Endothelial cell of umbilical vein (primary cell): ENCODE results near the gene GAB2. TPM values are rescaled to one million over a fixed set of nuclear protein-coding genes. Genes with fewer than 3 reads are reported as not detected.

Source experiments
- BruUV-seq: library from RNA; stranded (reverse); fragments of 400-500 nt; replicated peaks from 2 replicates; lab custom pipeline; 2021; lab: Mats Ljungman, UMichigan
- CTCF ChIA-PET: fragments of 300-600, 350-600 bp; sonication (Branson Sonifier 250); formaldehyde crosslinking; loops from one replicate; lab custom pipeline; 2021; ENCODE audit warnings: antibody characterized with exemption, inconsistent platforms; lab: Charles Lee
- POLR2A ChIA-PET: fragments of 300-600, 350-600 bp; sonication (Branson Sonifier 250); formaldehyde crosslinking; loops from one replicate; lab custom pipeline; 2021; ENCODE audit warnings: antibody characterized with exemption, inconsistent platforms; lab: Charles Lee
- DNase-seq: peaks from one replicate; pipeline ENCODE4 v3.0.0-alpha.2; 2011; ENCODE audit warnings: low read depth, low spot score
- FAIRE-seq: peaks from 2 replicates; lab custom pipeline; 2011; peaks lifted over from hg19 to GRCh38; lab: Jason Lieb, UNC
- H2AFZ ChIP-seq: 2 replicates; pipeline ENCODE4 v1.6.0; 2012; ENCODE audit warnings: low read depth, low read length, control low read depth, inconsistent platforms
- H3K27ac ChIP-seq: 2 replicates; pipeline ENCODE4 v1.5.1; 2011; ENCODE audit warnings: low read depth, mild to moderate bottlenecking, control low read depth, low read length, moderate library complexity; ENCODE audit not compliant: insufficient read depth
- H3K27me3 ChIP-seq, 2 experiments: 2 replicates each; pipeline versions ENCODE4 v1.6.0 to v1.6.1; 2011; ENCODE audit warnings: low read length in 2 of 2, mixed read lengths in 1 of 2; ENCODE audit not compliant: control insufficient read depth in 2 of 2, insufficient read depth in 2 of 2
- H3K36me3 ChIP-seq, 2 experiments: 2 replicates in 1 of 2; 3 replicates in 1 of 2; pipeline ENCODE4 v1.5.1; 2011; ENCODE audit warnings: low read length in 2 of 2, mild to moderate bottlenecking in 1 of 2, moderate library complexity in 1 of 2; ENCODE audit not compliant: control insufficient read depth in 2 of 2, insufficient read depth in 2 of 2; ENCODE audit errors: extremely low read depth in 1 of 2
- H3K4me1 ChIP-seq: 3 replicates; pipeline ENCODE4 v1.5.1; 2011; ENCODE audit warnings: mild to moderate bottlenecking, low read length; ENCODE audit not compliant: control insufficient read depth, insufficient read depth; ENCODE audit errors: extremely low read depth
- H3K4me2 ChIP-seq: 2 replicates; pipeline ENCODE4 v1.6.1; 2011; ENCODE audit warnings: low read length, control low read depth, mixed read lengths; ENCODE audit not compliant: insufficient read depth
- H3K4me3 ChIP-seq, 3 experiments: fragments of 200-600 bp in 1 of 3; sonication (generic), shearing (Covaris generic) in 1 of 3; replicated peaks in 1 of 3; 2 replicates each; pipeline ENCODE4 v1.5.1; 2011 to 2016; ENCODE audit warnings: control low read depth in 3 of 3, low read length in 3 of 3, mild to moderate bottlenecking in 2 of 3, inconsistent platforms in 1 of 3, low read depth in 1 of 3, moderate library complexity in 1 of 3; ENCODE audit not compliant: insufficient read depth in 1 of 3
- H3K79me2 ChIP-seq: 2 replicates; pipeline ENCODE4 v1.6.0; 2012; ENCODE audit warnings: low read length, inconsistent platforms; ENCODE audit not compliant: control insufficient read depth, insufficient read depth
- H3K9ac ChIP-seq: replicated peaks from 2 replicates; pipeline ENCODE3; 2011; ENCODE audit warnings: low read length, control low read depth; ENCODE audit not compliant: insufficient read depth; ENCODE audit errors: extremely low read depth
- H3K9me1 ChIP-seq: replicated peaks from 3 replicates; pipeline ENCODE4 v1.6.0; 2011; ENCODE audit warnings: mild to moderate bottlenecking, low read length; ENCODE audit not compliant: control insufficient read depth, insufficient read depth; ENCODE audit errors: extremely low read depth
- H3K9me3 ChIP-seq: replicated peaks from 2 replicates; pipeline ENCODE4 v1.5.1; 2012; ENCODE audit warnings: low read length, inconsistent platforms; ENCODE audit not compliant: control insufficient read depth, insufficient read depth
- H4K20me1 ChIP-seq: replicated peaks from 2 replicates; pipeline ENCODE3; 2011; ENCODE audit warnings: mild to moderate bottlenecking, low read length; ENCODE audit not compliant: control insufficient read depth, insufficient read depth; ENCODE audit errors: extremely low read depth
- CTCF ChIP-seq, 2 donors: IDR thresholded peaks; 1 replicate in 1 of 2; 2 replicates in 1 of 2; pipeline ENCODE4 v1.5.1; 2011; ENCODE audit warnings: low read length in 2 of 2, mild to moderate bottlenecking in 2 of 2, moderate library complexity in 2 of 2, control low read depth in 1 of 2, inconsistent platforms in 1 of 2, low read depth in 1 of 2; ENCODE audit not compliant: insufficient read depth in 1 of 2; ENCODE audit errors: extremely low read depth in 1 of 2
- EZH2 ChIP-seq: IDR thresholded peaks from 2 replicates; pipeline ENCODE4 v1.6.1; 2012; ENCODE audit warnings: borderline replicate concordance, low read depth, mild to moderate bottlenecking, moderate library complexity, low read length, inconsistent platforms; ENCODE audit not compliant: severe bottlenecking
- FOS ChIP-seq: IDR thresholded peaks from 2 replicates; pipeline ENCODE4 v1.6.1; 2011; ENCODE audit warnings: mild to moderate bottlenecking, low read length, moderate library complexity, borderline replicate concordance; ENCODE audit not compliant: insufficient read depth
- GATA2 ChIP-seq: IDR thresholded peaks from 2 replicates; pipeline ENCODE4 v1.7.0; 2011; ENCODE audit warnings: low read depth, mild to moderate bottlenecking, moderate library complexity, mixed read lengths, low read length; ENCODE audit not compliant: insufficient read length, insufficient read depth
- JUN ChIP-seq: IDR thresholded peaks from 2 replicates; pipeline ENCODE4 v1.6.1; 2011; ENCODE audit warnings: borderline replicate concordance, low read depth; ENCODE audit not compliant: insufficient read length, insufficient read depth
- MYC ChIP-seq: IDR thresholded peaks from one replicate; pipeline ENCODE4 v1.6.1; 2011; ENCODE audit warnings: mild to moderate bottlenecking, low read depth, low read length
- POLR2A ChIP-seq: IDR thresholded peaks from 2 replicates; pipeline ENCODE4 v1.6.1; 2012; ENCODE audit warnings: low read depth, mild to moderate bottlenecking, control low read depth, low read length
- POLR2AphosphoS5 ChIP-seq: IDR thresholded peaks from 2 replicates; pipeline ENCODE4 v1.6.1; 2012; ENCODE audit warnings: low read depth, mild to moderate bottlenecking, control low read depth, low read length, moderate library complexity; ENCODE audit not compliant: insufficient read depth
- dilution Hi-C: fragments of 300-500 bp; cut with MboI; formaldehyde crosslinking; loops from one replicate; pipeline ENCODE4 v1.15.0; 2019; ENCODE audit warnings: low sequenced_read_pairs; ENCODE audit not compliant: extremely low pct_ligation_motif_present
- intact Hi-C: fragments of 100-400 bp; cut with micrococcal nuclease; formaldehyde crosslinking; loops from one replicate; pipeline ENCODE4 v1.10.0; 2022
- polyA plus RNA-seq, 4 experiments: library from polyadenylated mRNA; depleted of rRNA in 3 of 4; stranded (reverse) in 3 of 4; unstranded in 1 of 4; fragments of >200 nt; gene quantifications; 2 replicates each; pipeline versions ENCODE4 v1.2.1 to v1.2.3, GENCODE V29; 2011 to 2012; ENCODE audit warnings: missing spikeins in 1 of 4
- total RNA-seq: library from RNA; stranded (reverse); gene quantifications from 2 replicates; pipeline ENCODE4 v1.2.3, GENCODE V29; 2021
- TF ChIP-seq, protein P1 (sequence below): IDR thresholded peaks from 2 replicates; pipeline ENCODE4 v1.6.1; 2011; ENCODE audit not compliant: insufficient read depth, insufficient read length

The GAB2 gene
- total and polyA plus RNA-seq, 2 donors (not counting 3 experiments of a cell fraction or from before 2014, with no cell fraction given): 19.6 to 39.6 TPM

DNA sequence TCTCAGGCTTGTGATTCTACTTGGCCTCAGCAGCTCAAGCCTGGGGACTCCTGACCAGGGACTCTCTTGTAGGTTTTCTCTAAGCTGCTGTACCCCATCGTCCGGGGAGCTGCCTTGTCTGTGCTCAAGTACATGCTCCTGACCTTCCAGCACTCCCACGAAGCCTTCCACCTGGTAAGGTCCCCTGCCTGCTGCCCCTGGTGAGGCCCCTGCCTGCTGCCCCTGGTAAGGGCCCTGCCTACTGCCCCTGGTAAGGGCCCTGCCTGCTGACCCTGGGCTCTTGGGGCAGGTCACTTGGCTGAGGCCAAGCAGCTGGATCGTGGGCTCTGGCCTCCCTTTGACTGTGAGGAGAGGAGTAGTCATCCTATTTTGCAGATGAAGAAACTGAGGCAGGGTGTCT is 217.6 kb downstream of the GAB2 start:
- FAIRE-seq (no peak), DNase-seq (no peak)
- intact Hi-C loops: no loop called here
- H2AFZ ChIP-seq: no peak overlapping the region
- TF ChIP-seq POLR2AphosphoS5: no peak
- TF ChIP-seq CTCF (IDR thresholded peaks at IDR 0.05; ENCODE audit: extremely low read depth in 1 of 2, insufficient read depth in 1 of 2, low read depth in 1 of 2, low read length in 2 of 2): no peak
- TF ChIP-seq MYC: no peak
- no peak for TF ChIP-seq GATA2
- TF ChIP-seq JUN: no peak
- TF ChIP-seq FOS: no peak
- no peak for TF ChIP-seq EZH2
- no peak for TF ChIP-seq POLR2A
- TF ChIP-seq, protein P1, sequence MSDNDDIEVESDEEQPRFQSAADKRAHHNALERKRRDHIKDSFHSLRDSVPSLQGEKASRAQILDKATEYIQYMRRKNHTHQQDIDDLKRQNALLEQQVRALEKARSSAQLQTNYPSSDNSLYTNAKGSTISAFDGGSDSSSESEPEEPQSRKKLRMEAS: no peak
- H3K9ac ChIP-seq: no peak overlapping the region
- dilution Hi-C loops: no loop called here
- H3K9me3 ChIP-seq: no peaks in the 10 kb centered on the region
- H4K20me1 ChIP-seq: no peaks in the 10 kb centered on the region
- no peaks in the 10 kb centered on the region for H3K9me1 ChIP-seq
- peaks cover 0 to 16% of the 10 kb centered on the region in 2 experiments for H3K36me3 ChIP-seq
- no peak overlapping the region for H3K27ac ChIP-seq
- peaks cover 5% of the 10 kb centered on the region for H3K4me1 ChIP-seq
- no peak overlapping the region for H3K4me2 ChIP-seq
- no peak overlapping the region for H3K4me3 ChIP-seq
- BruUV-seq: no TSS peak
- ChIA-PET CTCF (interaction anchor here (2.3 kb wide), 1 partner anchor 364 kb away, joined by 9 read pairs; no protein-coding TSS in a partner anchor), POLR2A (no interaction called here)
- H3K27me3 ChIP-seq: no peaks in the 10 kb centered on the region
- H3K79me2 ChIP-seq: no peaks in the 10 kb centered on the region
